ENCODE data around the gene PIGM. TPM values are rescaled to one million over a fixed set of nuclear protein-coding genes. Genes with fewer than 3 reads are reported as not detected.

PIGM gene
- total RNA-seq, result 1 to 10 TPM; 3.8 to 7.4 (median 5.9) TPM
- polyA plus RNA-seq, result 1 to 10 TPM; 2.7 to 7.1 TPM
- long read RNA-seq, donor 1, full-length matches to known transcripts, result 78 of 78 reads
- long read RNA-seq, donor 1, partial matches to known transcripts, result 0 of 78 reads
- long read RNA-seq, donor 1, other reads (novel, unspliced or antisense), result 0 of 78 reads
- long read RNA-seq, donor 2, full-length matches to known transcripts, result 17 of 17 reads
- long read RNA-seq, donor 2, partial matches to known transcripts, result 0 of 17 reads
- long read RNA-seq, donor 2, other reads (novel, unspliced or antisense), result 0 of 17 reads
- long read RNA-seq, donor 3, full-length matches to known transcripts, result 24 of 24 reads
- long read RNA-seq, donor 3, partial matches to known transcripts, result 0 of 24 reads
- long read RNA-seq, donor 3, other reads (novel, unspliced or antisense), result 0 of 24 reads

- no peaks in the 10 kb centered on the region for H3K9me3 ChIP-seq
- TF ChIP-seq POLR2A (IDR thresholded peaks at IDR 0.05), result peak; percentile 37
- no peak for TF ChIP-seq EP300 (IDR thresholded peaks at IDR 0.05)
- TF ChIP-seq CTCF (IDR thresholded peaks at IDR 0.05), result peak in 1 of 3 donors; percentile 13
- no peaks in the 10 kb centered on the region for H3K27me3 ChIP-seq
- peak within 1 kb of the TSS; percentile 90 for H3K4me3 ChIP-seq
- no peaks in the 10 kb centered on the region for H3K36me3 ChIP-seq
- 0% methylated on average over 57 to 60 of the region's 60 CpGs for WGBS, 3 donors
- intact Hi-C loops (cut with DNase I), result no loop called here
- H3K27ac ChIP-seq, result peak within 1 kb of the TSS in 1 of 2 donors; percentile 48
- peak; percentile 93 to 95 (median 94) for DNase-seq
- H3K4me1 ChIP-seq (ENCODE audit: insufficient read depth), result peaks cover 6% of the 10 kb centered on the region
These were observed at the start of gene PIGM for GRCh38 chr1:160031365-160032164. Gene PIGM, minus strand, starts transcription at chr1:160031990. Its CDS starts 251 bp downstream, at chr1:160031739.

GRCh38 chr1:160081261-160081936 lies 49.6 kb upstream of the PIGM start, which contains the start of gene KCNJ9:
Gene KCNJ9, plus strand, starts transcription at chr1:160081538. Its CDS starts 2,493 bp downstream, at chr1:160084031.
- Histone ChIP-seq H3K9me3 (no peaks in the 10 kb centered on the region), H3K36me3 (no peaks in the 10 kb centered on the region), H3K27ac (no peak within 1 kb of the TSS), H3K4me1 (ENCODE audit: insufficient read depth) (peaks cover 4% of the 10 kb centered on the region), H3K4me3 (no peak within 1 kb of the TSS), H3K27me3 (no peaks in the 10 kb centered on the region)
- intact Hi-C loops (cut with DNase I), result no loop called here
- 13 to 15% (median 15%) methylated on average over 13 to 14 of the region's 14 CpGs for WGBS, 3 donors
- no peak for DNase-seq
- TF ChIP-seq POLR2A (IDR thresholded peaks at IDR 0.05) (no peak), EP300 (IDR thresholded peaks at IDR 0.05) (no peak), CTCF (IDR thresholded peaks at IDR 0.05) (no peak)

GRCh38 chr1:160080381-160081100 lies 48.8 kb upstream of the PIGM start:
- H3K4me3 ChIP-seq, result no peak overlapping the region
- H3K9me3 ChIP-seq, result no peaks in the 10 kb centered on the region
- DNase-seq, result no peak
- no peaks in the 10 kb centered on the region for H3K27me3 ChIP-seq
- TF ChIP-seq EP300 (IDR thresholded peaks at IDR 0.05) (no peak), CTCF (IDR thresholded peaks at IDR 0.05) (no peak), POLR2A (IDR thresholded peaks at IDR 0.05) (no peak)
- H3K4me1 ChIP-seq (ENCODE audit: insufficient read depth), result peaks cover 4% of the 10 kb centered on the region
- WGBS, 3 donors, result 45 to 59% (median 48%) methylated on average over 6 of the region's 6 CpGs
- H3K36me3 ChIP-seq, result no peaks in the 10 kb centered on the region
- H3K27ac ChIP-seq, result no peak overlapping the region
- intact Hi-C loops (cut with DNase I), result no loop called here
